ENCODE results near the gene INHBA. TPM values are rescaled to one million over a fixed set of nuclear protein-coding genes. Genes with fewer than 3 reads are reported as not detected.

INHBA gene
- total RNA-seq, result 4.0 and 53.8 TPM in 2 replicates

DNA sequence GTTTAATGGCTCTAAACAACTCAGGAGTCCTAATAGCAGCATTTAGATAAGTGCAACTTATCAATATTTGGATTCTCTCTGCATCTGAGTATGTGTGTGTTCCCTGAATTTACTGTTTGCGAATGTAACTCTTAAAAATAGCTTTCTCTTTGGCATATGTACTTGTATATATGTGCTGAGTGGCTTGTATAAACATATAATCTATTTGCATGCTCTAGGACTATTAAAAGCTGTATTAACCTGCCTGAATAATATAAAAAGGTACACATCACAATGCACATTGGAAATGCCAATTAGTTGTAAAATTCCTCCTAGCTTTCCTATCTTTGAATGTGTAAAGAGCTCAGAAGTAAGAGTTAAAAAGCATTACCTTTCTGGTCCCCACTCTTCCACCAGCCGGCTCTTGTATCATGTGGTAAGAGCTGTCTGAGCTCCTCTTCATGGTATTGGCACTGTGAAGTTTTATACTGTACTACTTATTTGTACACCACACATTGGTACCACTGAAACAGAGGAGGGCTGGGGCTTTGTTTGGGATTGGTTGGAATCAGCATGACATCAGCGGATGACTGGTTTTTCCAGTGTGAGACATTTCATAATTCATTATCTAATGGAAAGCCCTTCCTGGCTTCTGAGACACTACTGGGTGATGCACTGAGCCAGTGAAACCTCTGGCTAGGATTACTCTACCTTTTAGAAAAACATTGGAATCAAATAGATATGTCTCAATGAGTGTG, at the start of gene INHBA:
Gene INHBA (minus strand): TSS at position 456 of the 737 bp plus-strand sequence. CDS start 2,716 bp downstream, outside the sequence.

Data from epithelial cell of alveolus of lung (primary cell).